ENCODE results near the gene PPM1H.

The PPM1H gene

DNA sequence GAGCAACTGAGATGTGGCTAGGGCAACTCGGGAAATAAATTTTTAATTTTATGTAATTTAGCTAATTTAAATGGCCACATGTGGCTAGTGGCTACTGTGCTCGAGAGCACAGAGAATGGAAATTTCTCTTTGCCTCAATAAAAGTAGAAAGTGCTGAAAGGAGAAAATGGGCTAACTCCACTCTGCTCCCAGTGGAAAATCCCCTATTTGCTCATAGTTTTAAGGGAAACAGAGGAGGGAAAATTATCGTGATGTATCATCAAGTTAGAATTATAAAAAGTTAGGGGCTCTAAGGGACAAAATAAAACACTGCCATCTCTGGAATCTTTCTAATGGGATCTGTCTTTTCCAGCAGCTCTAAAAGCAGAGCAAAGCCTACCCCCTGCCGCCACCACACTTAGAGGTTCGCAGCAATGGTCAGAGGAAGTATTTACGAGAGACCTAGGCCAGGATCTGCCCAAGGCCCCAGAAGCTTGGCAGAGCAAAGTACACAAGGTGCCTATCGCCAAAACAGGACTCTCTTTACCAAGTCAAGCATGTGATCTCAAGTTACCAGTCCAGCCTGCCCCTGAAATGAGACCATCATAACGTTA, 220.7 kb downstream of the PPM1H start:
- DNase-seq (ENCODE audit: low spot score): no peak

DNA sequence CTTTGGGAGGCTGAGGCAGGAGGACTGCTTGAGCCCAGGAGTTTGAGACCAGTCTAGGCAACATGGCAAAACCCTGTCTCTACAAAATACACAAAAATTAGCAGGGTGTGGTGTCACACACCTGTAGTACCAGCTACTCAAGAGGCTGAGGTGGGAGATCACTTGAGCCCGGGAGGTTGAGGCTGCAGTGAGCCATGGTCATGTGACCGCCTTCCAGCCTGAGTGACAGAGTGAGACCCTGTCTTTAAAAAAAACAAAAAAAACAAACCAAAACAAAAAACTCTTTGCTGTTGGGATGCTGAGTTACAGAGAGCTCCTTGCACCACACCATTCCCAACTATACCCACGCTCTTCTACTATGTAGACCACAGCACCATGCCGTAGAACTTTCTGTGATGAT, 221.2 kb downstream of the PPM1H start:
- no peak for DNase-seq (ENCODE audit: low spot score)

DNA sequence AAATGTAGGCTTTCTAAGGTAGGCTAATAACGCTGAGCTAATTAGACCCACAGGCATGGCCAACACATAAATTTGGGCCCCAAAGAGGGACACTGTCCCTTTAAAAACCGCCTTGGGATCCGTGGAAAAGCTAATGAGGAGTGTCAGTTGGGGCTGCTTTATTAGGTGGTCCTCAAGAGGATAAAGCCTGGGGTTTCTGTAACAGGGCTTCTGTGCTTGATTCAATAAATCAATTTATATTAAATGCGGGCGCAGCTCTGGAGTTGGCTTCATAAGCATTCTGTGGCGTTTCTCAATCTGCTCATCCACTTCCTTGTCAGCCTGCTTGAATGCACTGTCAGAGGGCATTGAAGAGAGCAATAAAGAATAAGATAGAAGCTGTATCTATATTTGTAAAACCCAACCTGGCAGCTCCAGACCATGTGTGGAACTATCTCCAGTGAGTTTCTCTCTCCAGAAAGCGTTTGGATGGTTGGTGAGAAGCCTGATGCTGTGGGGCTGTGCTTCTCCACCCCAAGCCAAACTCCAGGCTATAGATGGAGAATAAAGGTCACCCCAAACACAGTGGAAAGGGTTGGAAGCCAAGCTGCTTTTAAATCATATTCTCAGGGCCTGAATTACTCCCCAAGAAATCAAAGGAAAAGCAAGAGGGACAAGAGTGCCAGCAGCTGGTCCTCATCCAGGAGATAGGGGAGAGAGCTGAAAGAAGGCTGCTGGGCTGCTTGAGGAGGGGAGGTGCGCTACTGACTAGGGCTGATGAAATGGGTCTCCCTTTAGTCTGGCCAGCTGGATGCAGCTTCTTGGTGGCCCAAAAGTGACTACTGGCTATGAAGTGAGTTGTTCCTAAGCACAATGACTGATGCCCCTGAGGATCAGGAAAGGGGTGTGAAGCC, 222.0 kb downstream of the PPM1H start:
- DNase-seq (ENCODE audit: low spot score): no peak

DNA sequence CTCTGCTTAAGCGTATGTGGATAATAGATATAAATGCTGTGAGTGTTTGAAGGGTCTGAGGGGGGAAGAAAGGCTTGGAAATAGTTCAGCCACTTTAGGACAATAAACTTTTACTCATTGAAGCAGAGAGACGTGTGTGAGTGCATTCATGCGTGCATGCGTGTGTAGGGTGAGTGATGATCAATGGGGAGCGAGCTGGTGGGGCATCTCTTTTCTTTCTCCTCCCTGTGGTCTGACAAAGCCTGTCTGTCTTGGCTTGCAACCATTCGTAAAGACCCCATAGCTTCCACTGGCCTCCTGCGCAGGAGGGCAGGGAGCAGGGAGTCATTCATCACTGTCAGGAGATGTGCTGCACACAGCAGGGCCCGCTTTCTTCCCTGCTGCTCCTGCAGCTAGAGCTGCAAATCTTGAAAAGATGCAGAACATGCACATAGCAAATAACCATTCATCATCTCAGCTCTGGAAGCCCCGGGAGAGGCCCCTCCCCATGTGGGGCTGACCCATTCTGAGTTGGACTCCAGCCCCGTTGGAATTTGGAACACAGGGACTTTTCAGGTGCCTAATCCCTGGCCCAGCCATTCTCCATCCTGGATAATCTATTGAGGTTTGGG, 223.2 kb downstream of the PPM1H start:
- no peak for DNase-seq (ENCODE audit: low spot score)

DNA sequence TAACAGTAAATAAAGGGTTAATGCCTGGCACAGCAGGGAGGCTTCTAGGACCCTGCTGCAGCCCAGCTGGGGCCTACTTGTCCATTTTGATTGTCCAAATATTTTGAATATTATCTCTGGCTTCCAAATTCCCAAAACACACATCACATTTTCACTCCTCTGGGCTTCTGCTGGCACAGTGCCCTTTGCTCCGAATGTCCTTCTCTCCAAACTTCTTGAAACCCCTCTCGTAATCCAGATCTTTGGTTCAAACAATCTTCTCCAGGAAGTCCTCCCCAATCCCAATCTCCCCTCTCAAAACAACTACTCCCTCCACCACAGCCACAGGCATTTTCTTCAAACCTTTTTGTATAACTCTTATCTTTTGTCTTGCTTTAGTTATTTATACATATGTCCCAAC, 225.6 kb downstream of the PPM1H start:
- no peak for DNase-seq (ENCODE audit: low spot score)

DNA sequence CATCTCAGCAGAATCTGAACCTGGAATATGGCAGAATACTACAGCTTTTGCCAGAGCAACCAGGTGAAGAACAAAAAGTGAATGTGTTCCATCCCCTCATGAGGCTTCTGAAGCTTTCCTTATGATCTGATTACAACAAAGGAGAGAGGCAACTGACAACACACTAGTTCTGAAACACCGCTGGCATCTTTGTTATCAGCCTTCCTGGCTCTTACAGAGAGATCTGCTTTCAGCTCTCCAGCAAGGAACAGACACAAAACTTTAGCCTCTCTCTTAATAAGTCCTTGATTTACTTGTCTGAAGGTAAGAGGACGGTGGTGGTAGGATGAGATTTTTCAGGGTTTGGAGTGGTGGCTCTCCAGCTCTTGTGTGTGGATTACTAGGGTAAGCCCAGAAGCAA, 227.0 kb downstream of the PPM1H start:
- DNase-seq (ENCODE audit: low spot score): no peak

DNA sequence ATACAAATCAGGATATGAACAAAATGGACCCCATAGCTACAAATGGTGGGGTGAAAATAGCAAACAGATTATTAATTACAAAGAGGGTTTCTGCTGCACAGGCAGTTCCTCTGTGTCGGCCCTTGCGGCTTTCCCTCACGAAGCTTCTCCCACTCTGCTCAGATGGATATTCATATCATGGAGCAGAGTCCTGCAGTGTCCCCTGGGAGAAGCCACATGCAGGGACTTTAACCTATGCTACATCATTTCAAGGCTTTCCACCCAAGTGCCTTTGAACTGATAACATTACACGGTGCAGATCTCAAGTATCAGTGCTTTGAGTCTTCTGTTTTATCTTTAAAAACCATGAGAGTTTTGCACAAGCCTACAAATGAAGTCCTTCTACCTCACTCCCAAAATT, 229.1 kb downstream of the PPM1H start:
- no peak for DNase-seq (ENCODE audit: low spot score)

DNA sequence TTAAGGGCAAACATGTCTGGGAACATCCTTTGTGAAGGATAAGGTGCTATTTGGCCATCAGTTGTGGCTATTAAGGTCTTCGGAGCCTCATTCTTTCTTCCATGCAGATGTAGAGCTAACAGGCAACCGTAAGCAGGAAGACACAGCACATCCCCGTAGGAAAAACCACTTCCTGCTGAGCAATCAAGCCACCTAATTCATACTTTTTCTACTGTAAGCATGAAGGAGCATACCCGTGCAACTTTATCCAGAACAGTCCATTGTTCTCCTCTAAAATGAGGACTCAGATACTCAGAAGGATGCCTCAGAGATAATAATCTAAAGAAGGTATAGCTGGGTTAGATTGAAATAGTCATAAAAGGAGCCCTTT, 232.0 kb downstream of the PPM1H start:
- DNase-seq (ENCODE audit: low spot score): no peak

DNA sequence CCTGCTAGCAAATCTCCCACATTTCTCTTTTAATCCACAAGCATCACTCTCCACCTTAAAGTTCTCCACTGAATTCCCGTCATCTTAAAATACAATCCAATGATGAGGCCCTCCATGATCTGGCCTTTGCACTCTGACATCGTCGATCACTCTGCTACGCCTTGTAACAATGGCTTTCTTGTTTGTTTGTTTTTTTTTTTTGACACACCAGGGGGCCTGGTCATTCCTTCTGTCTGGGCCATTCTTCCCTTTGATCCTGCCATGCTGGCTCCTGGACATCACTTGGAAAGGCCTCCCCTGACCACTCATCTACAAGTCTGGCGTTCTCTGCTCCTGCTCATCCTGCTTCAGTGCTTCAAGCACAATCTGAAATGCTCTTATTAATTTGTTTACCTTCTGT, 233.5 kb downstream of the PPM1H start:
- no peak for DNase-seq (ENCODE audit: low spot score)

DNA sequence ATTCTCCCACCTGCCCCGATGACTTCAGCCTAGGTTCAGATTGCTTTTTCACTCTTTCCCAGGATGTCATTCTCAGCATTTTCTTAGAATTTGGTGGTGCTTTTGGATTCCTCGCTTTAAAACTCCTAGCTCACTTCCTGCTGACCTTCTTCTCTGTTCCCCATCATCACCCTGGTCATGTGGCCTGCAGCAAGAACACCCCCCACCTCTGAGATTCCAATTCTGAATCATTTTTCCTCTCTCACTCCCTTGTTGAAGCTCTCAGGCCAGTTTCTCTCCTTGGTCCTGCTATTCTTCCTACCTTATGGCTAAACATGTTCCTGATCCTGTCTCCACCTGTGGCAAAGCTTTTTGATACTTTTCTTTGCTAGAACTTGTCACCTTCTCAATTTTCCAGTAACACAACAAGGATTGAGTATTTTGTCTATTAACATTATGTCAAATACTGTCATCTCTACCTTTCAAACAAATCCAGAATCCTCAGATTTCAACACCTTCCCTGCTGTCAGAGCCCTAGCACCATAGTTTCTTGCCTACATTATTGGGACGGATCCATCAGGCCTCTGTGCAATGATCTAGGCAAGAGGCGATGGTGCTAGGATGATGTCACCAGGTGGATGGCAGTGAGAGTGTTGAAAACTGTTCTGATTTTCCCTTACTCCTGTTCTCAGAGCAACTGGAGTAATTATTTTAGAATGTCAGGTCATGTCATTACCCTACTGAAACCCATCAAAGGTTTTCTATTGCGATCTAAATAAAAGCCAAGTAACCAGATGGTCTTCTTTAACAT, 234.7 kb downstream of the PPM1H start:
- no peak for DNase-seq (ENCODE audit: low spot score)

DNA sequence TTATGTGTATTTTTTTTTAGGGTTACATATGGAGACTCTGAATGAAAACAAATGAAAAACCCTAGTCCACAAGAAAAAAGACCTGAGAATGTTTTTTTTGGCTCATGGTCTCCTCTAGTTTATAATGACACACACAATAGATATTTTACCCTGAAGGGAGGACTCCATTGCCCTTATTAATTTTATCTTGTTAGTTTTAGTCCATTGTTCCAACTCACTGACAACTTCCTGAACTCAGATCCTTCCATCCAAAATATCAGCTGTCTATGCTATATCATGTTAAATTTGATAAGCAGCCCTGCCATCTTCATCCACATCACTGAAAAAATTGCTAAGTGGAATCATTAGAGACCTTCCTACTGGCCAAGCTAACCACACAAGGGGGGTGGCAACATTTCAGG, 236.2 kb downstream of the PPM1H start:
- DNase-seq (ENCODE audit: low spot score): no peak

DNA sequence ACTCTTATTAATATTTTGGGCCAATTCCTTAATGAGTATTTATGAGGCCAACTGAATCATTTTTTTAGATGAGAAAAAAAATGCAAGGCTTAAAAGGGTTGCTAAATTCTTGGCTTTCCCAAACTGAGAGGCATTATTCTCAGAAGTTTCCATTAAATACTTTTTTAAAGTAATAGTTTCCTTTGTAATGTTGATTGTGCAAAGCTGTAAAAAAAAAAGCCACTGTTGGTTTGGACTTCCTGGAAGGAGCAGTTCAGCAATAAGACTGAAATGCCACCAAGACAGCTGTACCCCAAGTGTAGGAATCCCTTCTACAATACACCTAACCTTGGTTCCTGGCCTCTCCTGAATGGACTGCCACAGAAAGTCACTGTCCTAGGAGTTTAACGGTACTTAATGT, 237.1 kb downstream of the PPM1H start:
- DNase-seq (ENCODE audit: low spot score): no peak

DNA sequence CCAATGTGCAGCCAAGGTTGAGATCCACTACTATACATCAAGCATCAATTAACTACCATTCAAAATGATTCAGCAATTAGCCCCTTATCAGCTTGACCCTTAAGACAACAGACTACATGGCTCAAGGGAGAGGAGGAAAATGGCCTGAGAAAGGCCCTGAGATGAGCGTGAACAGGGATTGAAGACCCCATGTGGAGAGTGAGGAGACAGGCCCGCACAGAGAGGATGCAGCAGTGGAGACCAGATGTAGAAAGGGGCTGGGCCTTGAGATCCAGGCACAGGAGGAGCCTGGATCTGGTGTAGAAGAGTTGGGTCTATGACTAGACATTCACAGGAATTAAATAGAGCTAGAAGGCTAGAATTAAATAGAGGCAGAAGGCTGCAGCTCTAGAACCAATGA, 239.3 kb downstream of the PPM1H start:
- no peak for DNase-seq (ENCODE audit: low spot score)

DNA sequence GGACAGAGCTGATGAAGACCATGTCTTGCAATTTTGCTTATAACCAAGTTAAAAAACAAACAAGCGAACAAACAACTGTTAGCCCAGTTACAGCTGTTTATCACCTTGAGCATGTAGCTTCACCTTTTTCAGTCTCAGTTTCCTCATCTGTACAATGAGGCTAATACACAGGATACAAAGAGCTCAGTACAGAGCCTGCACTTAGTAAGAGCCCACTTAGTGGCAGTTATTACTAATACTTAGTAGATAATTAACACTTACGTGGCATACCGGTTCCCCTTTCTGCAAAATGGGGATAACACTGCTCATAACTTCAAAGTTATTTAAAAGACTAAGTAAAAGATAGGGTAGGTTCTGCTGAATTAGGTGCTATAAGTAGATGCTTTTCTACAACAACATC, 240.3 kb downstream of the PPM1H start:
- no peak for DNase-seq (ENCODE audit: low spot score)

DNA sequence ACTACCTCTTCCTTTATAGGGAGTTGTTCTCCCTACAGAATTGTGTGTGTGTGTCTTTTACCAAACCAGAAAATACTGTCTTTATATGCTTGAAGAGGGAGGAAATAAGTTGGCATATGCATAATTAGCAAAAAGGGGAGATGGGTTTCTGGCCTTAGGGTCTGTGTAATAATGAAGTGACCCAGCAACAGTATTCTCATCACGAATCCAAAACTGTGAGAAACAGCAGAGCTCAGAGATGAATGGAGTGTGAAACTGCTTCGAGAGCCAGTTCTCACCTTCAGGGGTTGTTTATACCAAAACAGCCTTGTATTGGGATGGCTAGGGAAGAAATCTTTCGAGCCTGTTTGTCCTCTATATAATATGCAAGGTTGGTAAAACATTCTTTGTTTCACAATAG, 240.8 kb downstream of the PPM1H start:
- DNase-seq (ENCODE audit: low spot score): no peak

DNA sequence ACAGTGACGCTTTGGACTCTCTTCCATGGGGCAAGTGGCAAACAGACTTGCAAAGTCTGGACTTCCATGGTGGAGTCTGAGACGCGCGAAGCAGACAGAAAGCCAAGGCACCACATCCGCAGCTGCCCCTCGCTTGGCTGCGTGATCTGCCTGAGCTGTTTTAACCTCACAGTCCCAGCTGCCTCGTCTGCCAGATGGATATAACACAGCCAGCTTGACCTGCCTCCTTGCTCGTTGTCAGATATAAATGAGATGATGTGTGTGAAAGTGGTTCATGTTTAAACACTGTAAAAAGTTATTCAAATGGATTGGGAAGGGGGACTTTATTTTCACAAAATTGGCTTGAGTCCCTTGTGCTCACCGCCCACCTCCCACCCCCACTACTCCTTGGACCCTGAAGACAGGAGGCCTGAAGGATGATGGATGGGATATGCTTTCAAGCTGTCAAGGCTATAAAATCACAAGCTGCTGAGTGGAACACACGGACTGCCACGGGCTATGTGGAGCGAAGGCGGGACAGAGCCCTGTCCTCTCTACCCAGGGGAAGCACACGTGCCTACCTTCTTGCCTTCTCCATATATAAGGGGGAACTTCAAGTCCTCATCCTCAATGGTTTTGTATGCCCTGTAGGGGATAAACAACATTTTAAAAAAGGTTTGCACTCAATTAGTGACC, 241.4 kb downstream of the PPM1H start:
- no peak for DNase-seq (ENCODE audit: low spot score)

DNA sequence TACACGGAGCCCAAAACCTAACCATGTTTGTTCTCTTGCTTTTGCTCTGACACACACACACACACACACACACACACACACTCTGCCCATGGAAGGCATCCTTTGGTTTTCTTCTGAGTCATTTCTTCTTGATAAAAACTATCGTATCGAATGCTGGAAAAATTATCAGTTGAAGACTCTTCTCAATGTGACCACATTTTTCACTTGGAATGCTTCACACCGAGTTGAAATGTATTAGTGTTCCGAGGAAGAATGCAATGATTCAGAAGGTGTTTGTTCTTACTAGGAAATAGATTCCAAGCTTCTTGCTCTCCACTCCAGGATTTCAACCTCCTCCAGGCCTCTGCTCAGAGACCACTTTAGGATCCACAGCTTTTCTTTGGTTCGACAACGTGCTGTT, 242.1 kb downstream of the PPM1H start:
- no peak for DNase-seq (ENCODE audit: low spot score)

DNA sequence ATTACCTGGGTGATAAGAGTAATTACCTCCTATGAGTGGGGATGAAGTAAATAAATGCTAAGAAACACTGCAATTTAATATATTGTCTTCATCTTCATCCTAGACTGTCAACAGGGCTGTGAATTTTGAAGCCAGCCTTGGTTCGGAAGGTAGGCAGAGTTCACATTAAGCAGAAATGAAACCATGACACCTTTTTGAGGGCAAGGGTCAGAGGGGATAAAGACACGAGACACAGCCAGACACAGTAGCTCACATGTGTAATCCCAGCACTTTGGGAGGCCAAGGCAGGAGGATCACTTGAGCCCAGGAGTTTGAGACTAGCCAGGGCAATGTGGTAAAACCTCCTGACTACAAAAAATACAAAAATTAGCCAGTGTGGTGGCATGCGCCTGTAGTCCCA, 243.6 kb downstream of the PPM1H start:
- no peak for DNase-seq (ENCODE audit: low spot score)

DNA sequence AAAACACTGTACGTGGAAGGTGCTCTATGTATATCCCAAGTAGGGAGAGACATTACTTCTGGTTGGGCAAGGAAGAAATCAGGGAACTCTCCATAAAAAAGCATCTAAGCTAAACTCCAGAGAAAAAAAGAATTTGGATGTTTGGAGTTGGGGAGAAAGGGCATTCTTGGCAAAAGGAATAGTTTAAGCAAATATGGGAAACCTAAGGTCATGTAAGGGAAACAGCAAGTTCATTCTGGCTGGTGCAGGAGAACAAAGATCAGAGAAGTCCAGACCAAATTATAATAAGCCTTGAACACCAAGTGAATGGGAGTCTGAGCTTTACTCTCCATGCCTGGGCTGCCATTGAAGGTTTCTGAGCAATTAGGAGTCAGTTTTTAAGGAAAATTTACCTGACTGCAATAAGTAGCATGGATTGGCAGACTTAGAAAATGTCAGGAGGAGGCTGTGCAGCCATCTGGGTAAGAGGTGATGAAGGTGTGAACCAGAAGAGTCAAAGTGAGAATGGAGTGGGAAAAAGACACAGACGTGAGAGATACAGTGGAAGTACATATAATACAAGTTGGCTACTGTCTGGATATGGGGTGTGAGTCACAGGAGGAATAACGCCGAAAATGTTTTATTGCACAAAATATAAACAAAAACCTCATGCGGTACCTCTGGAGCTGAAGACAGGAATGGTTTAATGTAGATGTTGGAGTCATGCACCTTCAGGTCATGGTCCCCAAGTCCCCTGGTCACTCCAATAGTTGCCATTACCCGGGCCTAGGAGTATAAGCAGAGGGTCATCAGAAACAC, 245.7 kb downstream of the PPM1H start:
- DNase-seq (ENCODE audit: low spot score): no peak

DNA sequence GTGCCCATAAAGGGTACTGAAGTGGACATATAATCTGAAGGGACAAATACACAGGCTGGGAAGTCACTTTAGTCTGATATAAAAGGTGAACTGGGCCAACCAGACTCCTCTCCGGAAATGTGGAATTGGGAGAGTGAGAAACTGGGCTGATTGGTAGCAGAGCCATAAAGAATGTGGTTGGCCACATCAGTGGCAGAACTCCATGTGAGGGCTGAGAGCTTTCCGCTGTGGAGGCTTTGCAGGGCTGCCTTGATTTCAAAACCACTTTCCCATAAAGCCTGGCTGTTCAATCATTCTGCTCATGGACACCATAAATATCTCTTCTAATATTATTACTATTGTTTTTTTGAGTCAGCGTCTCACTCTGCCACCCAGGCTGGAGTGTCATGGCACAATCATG, 248.0 kb downstream of the PPM1H start:
- DNase-seq (ENCODE audit: low spot score): no peak

DNA sequence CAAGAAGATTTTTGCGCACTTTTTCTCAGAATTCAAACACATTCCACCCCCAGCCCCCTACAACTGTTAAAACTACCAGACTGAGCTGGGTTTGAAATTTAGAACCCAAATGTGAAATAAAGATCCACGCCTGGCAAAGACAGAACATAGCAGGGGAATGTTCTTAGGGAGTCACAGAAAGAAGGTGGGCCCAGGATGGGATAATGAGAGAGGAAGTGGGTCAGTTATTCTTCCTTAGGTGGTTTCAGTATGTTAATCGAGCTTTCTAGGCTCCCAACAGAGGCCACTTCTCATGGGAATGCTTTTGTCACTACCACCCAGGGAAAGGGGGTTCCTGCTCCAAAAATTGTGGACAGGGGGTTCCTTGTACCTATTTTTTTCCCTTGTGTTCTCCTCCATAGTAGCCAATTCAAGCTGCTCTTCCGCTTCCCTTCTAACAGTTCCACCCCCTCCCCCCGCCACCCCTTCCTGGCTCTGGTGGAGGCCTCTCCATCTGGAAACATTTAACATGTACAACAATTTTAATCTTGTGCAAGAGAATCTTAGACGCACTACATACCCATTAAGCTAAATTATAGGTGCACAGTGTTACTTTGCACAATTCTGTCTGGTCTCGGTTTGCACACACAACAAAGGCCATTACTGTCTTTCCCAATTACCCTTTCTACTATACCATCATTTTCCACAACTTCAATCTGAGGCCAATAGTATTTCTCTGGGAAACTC, 250.2 kb downstream of the PPM1H start:
- no peak for DNase-seq (ENCODE audit: low spot score)
